Lower lobe of right lung (tissue), 2 donors: Measurements from ENCODE around the gene RBAK. TPM values are rescaled to one million over a fixed set of nuclear protein-coding genes. Genes with fewer than 3 reads are reported as not detected.
"Not testable (repeated sequence)": the region's sequence is repeated elsewhere in the genome, so short reads cannot be mapped to it uniquely, and the experiment has no call there.

ENCODE experiments used
- ATAC-seq, 2 donors: fragments of 200-7000 bp; cut with Tn5 transposase; one replicate each; pipeline ENCODE4 v1.9.1; 2020 to 2022; ENCODE audit warnings: mild to moderate bottlenecking in 2 of 2, moderate library complexity in 2 of 2
- DNase-seq: peaks from one replicate; pipeline ENCODE4 v3.0.0-alpha.2; 2020
- H3K27ac ChIP-seq: fragments of 200-600 bp; one replicate; pipeline ENCODE4 v1.8.0; 2022
- H3K27me3 ChIP-seq: fragments of 200-600 bp; one replicate; pipeline ENCODE4 v1.8.0; 2022; ENCODE audit warnings: low read depth
- H3K36me3 ChIP-seq: fragments of 200-600 bp; one replicate; pipeline ENCODE4 v1.8.0; 2022; ENCODE audit warnings: mild to moderate bottlenecking
- H3K4me1 ChIP-seq: fragments of 200-600 bp; one replicate; pipeline ENCODE4 v1.8.0; 2022
- H3K4me3 ChIP-seq: fragments of 200-600 bp; one replicate; pipeline ENCODE4 v1.8.0; 2022; ENCODE audit warnings: mild to moderate bottlenecking
- H3K9me3 ChIP-seq: fragments of 200-600 bp; one replicate; pipeline ENCODE4 v1.8.0; 2022
- intact Hi-C: fragments of 100-400 bp; cut with DNase I; formaldehyde crosslinking; loops from one replicate; pipeline ENCODE4 v1.11.0; 2022
- total RNA-seq: library from RNA; stranded (reverse); fragmentation: NEBNext Ultra II Directional; extraction: Animal tissue kit (Norgen Biotek cat#: 25700); gene quantifications from one replicate; pipeline ENCODE4 v1.2.1, GENCODE V29; 2021
- TF ChIP-seq, protein P1 (sequence below): fragments of 200-600 bp; IDR thresholded peaks from one replicate; pipeline ENCODE4 v1.8.0; 2022; ENCODE audit warnings: antibody characterized with exemption, mild to moderate bottlenecking
- donor health status: DM: no; HTN: yes; CAD: no; lungs with severe emphysema.

The RBAK gene
- total RNA-seq, 1 donor from 2014 or later = 10.4 TPM

DNA sequence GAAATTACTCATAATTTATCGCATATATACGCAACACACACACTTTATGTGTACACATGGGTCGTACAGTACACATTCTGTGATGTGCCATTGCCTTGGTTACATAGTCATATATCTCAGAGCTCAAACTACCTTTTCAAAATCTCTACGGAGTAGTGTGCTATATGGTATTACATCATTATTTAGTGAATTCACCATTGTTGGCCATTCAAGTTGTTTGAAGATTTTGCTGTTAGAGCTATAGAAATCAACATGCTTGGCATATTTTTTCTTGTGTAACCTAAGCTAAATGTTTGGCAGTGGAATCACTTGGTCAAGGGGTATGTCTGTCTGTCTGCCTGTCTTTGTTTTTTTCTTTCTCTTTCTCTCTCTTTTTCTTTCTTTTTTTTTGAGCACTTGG, 44.7 kb upstream of the RBAK start:
- TF ChIP-seq, protein P1, sequence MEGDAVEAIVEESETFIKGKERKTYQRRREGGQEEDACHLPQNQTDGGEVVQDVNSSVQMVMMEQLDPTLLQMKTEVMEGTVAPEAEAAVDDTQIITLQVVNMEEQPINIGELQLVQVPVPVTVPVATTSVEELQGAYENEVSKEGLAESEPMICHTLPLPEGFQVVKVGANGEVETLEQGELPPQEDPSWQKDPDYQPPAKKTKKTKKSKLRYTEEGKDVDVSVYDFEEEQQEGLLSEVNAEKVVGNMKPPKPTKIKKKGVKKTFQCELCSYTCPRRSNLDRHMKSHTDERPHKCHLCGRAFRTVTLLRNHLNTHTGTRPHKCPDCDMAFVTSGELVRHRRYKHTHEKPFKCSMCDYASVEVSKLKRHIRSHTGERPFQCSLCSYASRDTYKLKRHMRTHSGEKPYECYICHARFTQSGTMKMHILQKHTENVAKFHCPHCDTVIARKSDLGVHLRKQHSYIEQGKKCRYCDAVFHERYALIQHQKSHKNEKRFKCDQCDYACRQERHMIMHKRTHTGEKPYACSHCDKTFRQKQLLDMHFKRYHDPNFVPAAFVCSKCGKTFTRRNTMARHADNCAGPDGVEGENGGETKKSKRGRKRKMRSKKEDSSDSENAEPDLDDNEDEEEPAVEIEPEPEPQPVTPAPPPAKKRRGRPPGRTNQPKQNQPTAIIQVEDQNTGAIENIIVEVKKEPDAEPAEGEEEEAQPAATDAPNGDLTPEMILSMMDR = no peak

DNA sequence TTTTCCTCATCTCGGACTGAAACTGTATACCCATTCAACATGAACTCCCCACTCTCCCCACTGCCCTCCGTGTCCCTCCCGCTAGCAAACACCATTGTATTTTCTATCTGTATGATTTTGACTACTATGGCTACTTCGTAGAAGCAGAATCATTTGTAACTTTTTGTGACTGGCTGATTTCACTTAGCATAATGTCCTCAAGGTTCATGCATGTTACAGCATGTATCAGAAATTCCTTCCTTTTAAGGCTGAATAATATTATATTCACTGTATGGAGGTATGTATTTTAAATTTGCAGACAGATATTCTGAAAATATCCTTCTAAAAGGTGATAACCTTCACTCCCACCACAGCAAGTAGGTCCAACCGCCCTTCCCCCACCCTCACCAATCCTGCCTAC, 43.7 kb upstream of the RBAK start:
- Histone ChIP-seq H3K4me1 (no peaks in the 10 kb centered on the region), H3K27ac (no peak overlapping the region), H3K4me3 (no peak overlapping the region), H3K9me3 (no peaks in the 10 kb centered on the region), H3K36me3 (peaks cover 22% of the 10 kb centered on the region), H3K27me3 (no peaks in the 10 kb centered on the region)
- DNase-seq (no peak), ATAC-seq (no peak)
- intact Hi-C loops = no loop called here
- TF ChIP-seq, protein P1 = no peak

More for the DNA sequence above, 44.7 kb upstream of the RBAK start:
- no peaks in the 10 kb centered on the region for H3K9me3 ChIP-seq
- no peak overlapping the region for H3K4me3 ChIP-seq
- intact Hi-C loops = no loop called here
- H3K27ac ChIP-seq = no peak overlapping the region
- H3K27me3 ChIP-seq = no peaks in the 10 kb centered on the region
- ATAC-seq (no peak), DNase-seq (no peak)
- peaks cover 31% of the 10 kb centered on the region for H3K36me3 ChIP-seq
- H3K4me1 ChIP-seq = no peaks in the 10 kb centered on the region

DNA sequence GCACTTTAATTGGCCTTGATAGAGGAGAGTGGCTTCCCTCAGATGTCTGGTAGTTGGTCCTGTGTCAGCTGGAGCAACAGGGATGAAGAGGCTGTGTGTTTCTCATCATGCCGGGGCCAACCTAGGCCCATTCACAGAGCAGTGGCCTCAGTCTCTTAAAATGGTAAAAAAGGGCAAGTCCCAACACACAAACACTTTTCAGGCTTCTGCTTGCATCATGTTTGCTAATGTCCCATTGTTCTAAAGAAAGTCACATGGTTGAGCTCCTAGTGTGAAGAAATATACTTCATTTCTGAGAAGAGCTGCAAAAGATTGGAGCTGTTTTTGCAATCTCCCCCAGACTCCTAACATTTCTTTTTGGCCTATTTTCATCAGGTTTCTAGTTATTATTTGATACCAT, 40.6 kb upstream of the RBAK start:
- Histone ChIP-seq H3K36me3 (no peaks in the 10 kb centered on the region), H3K4me3 (no peak overlapping the region), H3K27ac (no peak overlapping the region), H3K9me3 (no peaks in the 10 kb centered on the region), H3K27me3 (no peaks in the 10 kb centered on the region), H3K4me1 (no peaks in the 10 kb centered on the region)
- no peak for ATAC-seq
- TF ChIP-seq, protein P1 = no peak
- intact Hi-C loops = no loop called here
- DNase-seq = no peak

DNA sequence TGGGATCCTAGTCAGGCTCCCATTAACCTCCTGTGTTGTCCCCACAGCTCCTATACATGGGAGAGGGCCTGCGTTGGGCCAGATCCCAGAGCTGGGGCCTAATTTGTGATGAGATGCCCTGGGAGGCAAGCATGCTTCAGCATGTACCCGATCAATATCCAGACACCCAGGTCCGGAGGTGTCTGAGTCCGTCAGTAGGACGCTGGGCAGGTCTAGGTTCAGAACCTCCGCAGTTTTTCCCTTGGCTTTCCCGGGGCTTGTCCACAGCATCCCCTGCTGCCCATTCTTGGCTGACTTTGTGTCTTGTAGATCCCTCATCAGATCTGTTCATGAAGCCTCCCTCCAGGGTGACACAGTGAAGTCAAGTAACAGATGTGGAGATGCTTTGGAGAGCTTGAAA, 32.7 kb upstream of the RBAK start:
- DNase-seq = no peak
- ATAC-seq = no peak
- no peak overlapping the region for H3K27ac ChIP-seq
- no peaks in the 10 kb centered on the region for H3K9me3 ChIP-seq
- H3K4me1 ChIP-seq = no peaks in the 10 kb centered on the region
- intact Hi-C loops = no loop called here
- TF ChIP-seq, protein P1 = no peak
- H3K36me3 ChIP-seq = no peaks in the 10 kb centered on the region
- no peaks in the 10 kb centered on the region for H3K27me3 ChIP-seq
- H3K4me3 ChIP-seq = no peak overlapping the region

DNA sequence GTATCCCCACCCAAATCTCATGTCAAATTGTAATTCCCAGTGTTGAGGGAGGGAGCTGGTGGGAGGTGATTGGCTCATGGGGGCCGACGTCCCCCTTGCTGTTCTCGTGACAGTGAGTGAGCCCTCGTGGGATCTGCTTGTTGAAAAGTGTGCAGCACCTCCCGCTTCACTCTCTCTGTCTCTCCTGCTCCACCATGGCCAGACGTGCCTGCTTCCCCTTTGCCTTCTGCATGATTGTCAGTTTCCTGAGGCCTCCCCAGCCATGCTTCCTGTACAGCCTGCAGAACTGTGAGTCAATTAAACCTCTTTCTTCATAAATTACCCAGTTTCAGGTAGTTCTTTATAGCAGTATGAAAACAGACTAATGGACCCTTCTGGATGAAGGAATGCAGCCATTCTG, 29.7 kb upstream of the RBAK start:
- DNase-seq, H3K27me3 ChIP-seq, H3K4me1 ChIP-seq, H3K27ac ChIP-seq, H3K9me3 ChIP-seq, intact Hi-C loops, H3K36me3 ChIP-seq, H3K4me3 ChIP-seq, ATAC-seq: not testable (repeated sequence)

DNA sequence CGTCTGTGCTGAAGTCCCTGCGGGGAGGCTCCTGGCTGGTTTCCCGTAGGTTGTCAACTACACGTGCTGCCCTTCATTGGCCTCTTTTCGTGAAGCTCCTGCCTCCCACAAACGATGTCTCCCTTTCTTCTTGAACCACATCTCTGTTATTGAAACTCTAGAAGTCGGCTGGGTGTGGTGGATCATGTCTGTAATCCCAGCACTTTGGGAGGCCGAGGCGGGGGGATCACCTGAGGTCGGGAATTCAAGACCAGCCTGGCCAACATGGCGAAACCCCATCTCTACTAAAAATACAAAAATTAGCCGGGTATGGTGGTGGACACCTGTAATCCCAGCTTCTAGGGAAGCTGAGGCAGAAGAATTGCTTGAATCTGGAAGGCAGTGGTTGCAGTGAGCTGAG, 28.0 kb upstream of the RBAK start:
- H3K4me3 ChIP-seq, H3K27ac ChIP-seq, H3K4me1 ChIP-seq, intact Hi-C loops, H3K27me3 ChIP-seq, DNase-seq, H3K36me3 ChIP-seq, ATAC-seq, H3K9me3 ChIP-seq: not testable (repeated sequence)

DNA sequence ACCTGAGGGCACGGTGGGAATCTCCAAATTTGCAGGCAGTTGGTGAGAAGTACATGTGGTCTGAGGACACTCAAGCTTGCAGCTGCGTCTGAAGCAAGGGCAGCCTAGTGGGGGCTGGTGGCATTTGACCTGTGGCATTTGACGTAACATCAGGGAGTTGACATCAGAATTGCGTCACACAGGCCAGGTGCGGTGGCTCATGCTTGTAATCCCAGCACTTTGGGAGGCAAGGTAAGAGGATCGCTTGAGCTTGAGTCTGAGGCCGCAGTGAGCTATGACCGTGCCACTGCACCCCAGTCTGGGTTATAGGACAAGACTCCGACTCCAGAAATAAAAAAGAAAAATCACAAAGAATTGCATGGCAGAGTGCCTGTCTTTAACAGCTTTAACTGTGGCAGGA, 25.6 kb upstream of the RBAK start:
- H3K27me3 ChIP-seq = no peaks in the 10 kb centered on the region
- H3K36me3 ChIP-seq = no peaks in the 10 kb centered on the region
- ATAC-seq (no peak), DNase-seq (no peak)
- intact Hi-C loops = no loop called here
- no peaks in the 10 kb centered on the region for H3K4me1 ChIP-seq
- H3K9me3 ChIP-seq = no peaks in the 10 kb centered on the region
- no peak overlapping the region for H3K4me3 ChIP-seq
- no peak overlapping the region for H3K27ac ChIP-seq
- TF ChIP-seq, protein P1 = no peak

DNA sequence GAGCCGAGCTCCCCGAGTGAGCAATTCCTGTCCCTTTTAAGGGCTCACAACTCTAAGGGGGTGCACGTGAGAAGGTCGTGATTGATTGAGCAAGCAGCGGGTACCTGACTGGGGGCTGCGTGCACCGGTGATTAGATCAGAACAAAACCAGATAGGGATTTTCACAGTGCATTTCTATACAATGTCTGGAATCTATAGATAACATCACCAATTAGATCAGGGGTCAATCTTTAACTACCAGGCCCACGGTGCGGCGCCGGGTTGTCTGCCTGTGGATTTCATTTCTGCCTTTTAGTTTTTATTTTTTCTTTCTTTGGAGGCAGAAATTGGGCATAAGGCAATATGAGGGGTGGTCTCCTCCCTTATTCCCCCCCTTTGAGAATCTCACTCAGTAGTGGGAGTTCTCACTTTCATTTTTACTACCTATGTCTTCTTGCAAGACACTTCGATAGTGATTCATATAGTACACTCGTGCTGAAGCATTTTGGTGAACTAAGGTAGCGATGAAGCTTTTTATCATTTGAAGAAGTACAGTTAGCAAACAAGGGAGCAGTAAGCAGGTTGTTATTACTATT, 24.6 kb upstream of the RBAK start:
- H3K27me3 ChIP-seq = not testable (repeated sequence)

DNA sequence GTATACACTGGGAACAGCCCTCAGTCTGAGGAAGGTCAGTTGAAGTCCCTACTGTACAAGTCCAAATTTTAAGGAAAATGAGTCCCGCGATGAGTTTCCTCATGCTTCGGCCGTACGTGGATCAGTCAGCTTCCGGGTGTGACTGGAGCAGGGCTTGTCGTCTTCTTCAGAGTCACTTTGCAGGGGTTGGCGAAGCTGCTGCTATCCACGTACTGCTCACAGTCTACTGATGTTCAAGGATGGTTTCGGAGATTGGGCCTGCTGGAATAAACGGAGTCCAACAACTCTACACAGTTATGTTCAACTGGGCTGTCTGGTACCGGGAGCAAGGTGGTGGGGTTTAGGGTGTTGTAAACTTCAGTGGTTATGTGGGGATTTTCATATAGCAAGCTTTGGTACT, 22.0 kb upstream of the RBAK start:
- ATAC-seq, H3K4me3 ChIP-seq, H3K27ac ChIP-seq, DNase-seq, H3K27me3 ChIP-seq, H3K36me3 ChIP-seq, H3K4me1 ChIP-seq, intact Hi-C loops, H3K9me3 ChIP-seq: not testable (repeated sequence)

More for the DNA sequence above, 24.6 kb upstream of the RBAK start:
- H3K9me3 ChIP-seq, H3K36me3 ChIP-seq, H3K4me1 ChIP-seq, intact Hi-C loops, ATAC-seq, H3K27ac ChIP-seq, H3K4me3 ChIP-seq, DNase-seq: not testable (repeated sequence)
